GM21529 (cell line): ENCODE data around the gene MTHFD2L.
A peak's percentile ranks its signal among the peaks of the same experiment; 100 is the strongest.
"Not testable (repeated sequence)": the region's sequence is repeated elsewhere in the genome, so short reads cannot be mapped to it uniquely, and the experiment has no call there.

Source experiments
- ATAC-seq: cut with Tn5 transposase; IDR thresholded peaks from one replicate; pipeline ENCODE4 v1.9.1; 2021; ENCODE audit not compliant: unreplicated experiment

MTHFD2L gene

GRCh38 chr4:74132188-74132587 lies 25.7 kb upstream of the MTHFD2L start:
- not testable (repeated sequence) for ATAC-seq

- no peak for ATAC-seq
Measured at GRCh38 chr4:74132944-74133343, 25.0 kb upstream of the MTHFD2L start.

DNA sequence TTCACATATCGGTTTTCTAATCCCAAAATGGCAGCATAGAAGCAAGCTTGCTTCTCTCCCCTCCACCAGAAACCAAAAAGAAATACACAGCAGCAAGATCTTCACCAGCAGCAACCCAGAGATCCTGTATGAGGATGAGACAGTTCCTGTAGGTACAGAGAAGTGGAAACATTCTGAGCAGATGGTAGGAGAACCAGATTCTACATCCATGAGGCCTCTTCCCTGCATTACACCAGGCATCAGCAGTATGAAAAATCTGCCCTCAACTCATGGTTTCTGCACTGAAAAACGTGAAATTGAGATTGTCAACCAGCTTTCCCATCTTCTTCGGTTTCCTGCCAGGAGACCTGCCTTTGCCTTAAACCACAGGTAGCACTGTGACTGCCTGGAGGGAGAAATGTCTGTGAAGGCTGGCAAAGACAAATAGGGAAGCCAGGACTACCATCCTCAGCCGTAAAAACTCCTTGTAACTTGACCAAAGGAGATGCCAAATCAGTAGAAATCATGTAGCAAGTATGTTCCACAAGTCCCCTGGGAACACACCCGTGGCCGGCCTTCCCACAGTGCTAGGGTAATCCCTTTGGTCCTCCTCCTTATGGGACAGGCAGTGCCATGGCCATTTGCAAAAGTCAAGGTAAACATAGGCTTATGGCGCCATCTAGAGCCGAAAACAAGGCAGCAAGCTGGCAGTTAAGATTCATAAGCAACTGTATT lies 24.0 kb upstream of the MTHFD2L start:
- ATAC-seq: peak; percentile 90

- no peak for ATAC-seq
Measured at GRCh38 chr4:74134500-74134852, 23.4 kb upstream of the MTHFD2L start.

- no peak for ATAC-seq
Measured at GRCh38 chr4:74146581-74147129, 11.3 kb upstream of the MTHFD2L start.

- ATAC-seq: no peak
Measured at GRCh38 chr4:74148205-74148604, 9.7 kb upstream of the MTHFD2L start.

- no peak for ATAC-seq
Measured at GRCh38 chr4:74152836-74153235, 5.1 kb upstream of the MTHFD2L start.

DNA sequence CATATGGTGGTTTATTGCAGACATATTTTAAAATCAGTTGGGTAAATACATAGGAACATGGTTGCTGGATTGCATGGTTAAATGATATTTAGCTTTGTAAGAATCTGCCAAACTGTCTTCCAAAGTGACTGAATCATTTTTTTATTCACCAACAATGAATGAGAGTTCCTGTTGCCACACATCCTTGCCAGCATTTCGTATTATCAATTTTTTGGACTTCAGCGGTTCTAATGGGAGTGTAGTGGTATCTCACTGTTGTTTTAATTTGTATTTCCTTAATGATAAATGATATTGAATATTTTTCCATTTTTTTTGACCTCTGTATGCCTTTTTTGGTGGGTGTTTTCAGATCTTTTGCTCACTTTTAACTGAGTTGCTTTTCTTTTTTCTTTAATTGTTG lies 1.4 kb upstream of the MTHFD2L start:
- no peak for ATAC-seq

GRCh38 chr4:74157154-74157553 lies 764 bp upstream of the MTHFD2L start:
- ATAC-seq: no peak

GRCh38 chr4:74158466-74159142 lies 686 bp downstream of the MTHFD2L start:
- ATAC-seq: no peak

DNA sequence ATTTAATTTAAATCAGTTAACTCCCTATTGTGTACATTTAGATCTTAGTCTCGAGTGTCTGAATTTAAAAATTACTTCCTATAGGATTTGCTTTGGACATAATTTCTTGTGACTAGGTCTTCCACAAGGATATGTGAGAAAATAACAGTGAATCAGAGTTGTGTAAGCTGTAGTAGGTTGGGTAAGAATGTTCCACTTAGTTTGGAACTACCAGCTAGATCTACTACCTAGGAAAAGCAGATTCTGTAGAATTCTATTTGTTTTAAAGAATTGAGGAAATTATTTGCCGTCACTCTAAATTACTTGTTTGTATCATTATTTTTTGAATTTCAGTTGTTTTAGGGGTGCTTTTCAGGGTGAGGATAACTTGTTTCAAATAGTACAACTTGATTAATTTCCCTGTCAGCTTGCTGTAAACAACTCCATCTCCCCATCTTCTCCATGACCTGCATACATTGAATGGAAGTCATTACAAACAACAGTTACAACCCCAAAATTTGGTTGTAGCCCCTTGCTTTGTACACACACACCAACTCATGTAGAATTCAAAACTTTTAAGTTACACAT lies 1.3 kb downstream of the MTHFD2L start:
- ATAC-seq: no peak

GRCh38 chr4:74161666-74162450 lies 3.9 kb downstream of the MTHFD2L start:
- ATAC-seq: no peak

DNA sequence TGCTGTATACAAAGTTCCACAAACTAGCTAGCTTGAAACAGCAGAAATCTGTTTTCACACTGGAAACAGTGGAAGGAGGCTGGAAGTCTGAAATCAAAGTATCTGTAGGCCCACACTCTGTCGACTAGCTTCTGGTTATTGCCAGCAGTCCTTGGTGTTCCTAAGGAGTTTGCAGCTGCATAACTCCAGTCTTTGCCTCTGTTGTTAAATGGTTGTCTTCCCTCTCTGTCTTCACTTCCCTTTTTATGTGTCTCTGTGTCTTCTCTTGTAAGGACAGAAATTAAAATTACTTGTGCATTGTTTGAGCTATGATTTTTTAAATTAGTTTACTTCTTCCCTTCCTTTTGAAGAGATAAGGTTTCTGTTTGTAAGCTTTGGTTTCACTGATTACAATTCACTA lies 8.2 kb downstream of the MTHFD2L start:
- ATAC-seq: peak; percentile 58

- no peak for ATAC-seq
Measured at GRCh38 chr4:74166818-74167217, 8.9 kb downstream of the MTHFD2L start.

DNA sequence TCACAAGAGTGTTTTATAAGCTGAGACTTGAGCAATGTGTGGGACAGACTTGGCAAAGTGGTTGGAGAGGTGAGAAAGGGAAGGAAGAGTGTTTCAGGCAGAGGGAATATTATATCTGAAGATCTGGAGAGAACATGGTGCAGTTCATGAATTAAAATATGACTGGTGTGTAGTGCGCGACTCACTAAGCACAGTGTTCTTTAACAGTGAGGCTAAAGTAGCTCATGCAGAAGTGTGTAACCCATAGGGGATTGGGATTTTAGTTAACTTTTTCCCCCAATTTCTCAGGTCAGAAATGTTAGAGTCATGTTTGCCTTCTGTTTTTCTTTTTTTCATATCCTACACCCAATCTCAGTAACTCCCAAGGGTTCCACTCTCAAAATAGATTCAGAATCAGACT lies 9.7 kb downstream of the MTHFD2L start:
- ATAC-seq: no peak

DNA sequence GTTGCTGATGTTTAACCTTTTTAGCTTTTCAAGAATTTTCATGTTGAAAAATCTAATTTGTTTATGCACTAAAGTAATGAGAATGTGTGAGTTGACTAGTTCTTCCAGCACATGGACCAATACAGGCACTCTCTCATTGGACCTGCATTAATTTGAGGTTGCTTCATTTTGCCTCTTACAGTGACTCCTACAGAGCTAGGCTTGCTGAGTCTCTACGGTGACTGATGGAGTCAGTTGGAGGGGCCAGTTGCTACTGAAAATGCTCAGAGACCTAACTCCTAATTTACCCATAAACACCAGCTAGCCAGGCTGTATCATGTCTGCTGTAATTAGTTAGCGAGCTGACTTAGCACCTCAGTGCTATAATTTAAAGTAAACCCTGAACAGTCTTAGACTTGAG lies 10.9 kb downstream of the MTHFD2L start:
- no peak for ATAC-seq

DNA sequence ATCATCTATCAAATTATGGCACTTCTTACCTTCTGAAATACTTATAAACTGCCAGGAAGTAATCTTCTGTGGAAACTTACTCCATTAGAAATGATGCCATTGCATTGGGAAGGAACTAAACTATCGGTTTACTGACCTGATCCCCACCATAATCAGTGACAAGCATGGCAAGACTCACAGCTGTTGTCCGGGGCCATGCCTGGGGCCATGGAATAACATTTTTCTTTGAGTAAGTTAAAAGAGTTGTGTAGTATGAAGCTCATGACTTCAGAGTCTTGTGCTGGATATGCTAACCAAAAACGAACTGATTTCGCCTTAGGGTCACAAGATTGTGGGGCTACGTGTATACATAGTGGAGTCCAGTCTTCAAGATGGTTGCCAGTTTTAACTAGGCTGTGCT lies 15.4 kb downstream of the MTHFD2L start:
- ATAC-seq: no peak

- ATAC-seq: no peak
Measured at GRCh38 chr4:74174421-74174820, 16.5 kb downstream of the MTHFD2L start.

DNA sequence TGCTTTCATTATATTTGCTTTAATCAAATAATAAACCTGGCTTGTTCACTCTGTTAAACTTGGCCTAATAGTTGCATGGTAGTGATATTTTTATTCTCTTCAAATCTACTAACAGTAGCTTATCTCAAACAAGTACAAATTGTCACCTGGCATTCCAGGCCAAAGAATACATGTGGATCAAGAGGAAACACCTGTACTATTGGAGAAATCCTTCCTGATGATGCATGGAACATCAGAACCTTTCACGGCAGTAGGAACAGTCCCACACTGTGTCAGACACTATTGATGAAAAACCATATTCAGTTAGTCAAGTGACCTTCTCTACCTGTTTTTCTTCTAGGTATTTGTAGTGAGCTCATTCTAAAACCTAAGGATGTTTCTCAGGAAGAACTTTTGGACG lies 17.0 kb downstream of the MTHFD2L start:
- no peak for ATAC-seq

DNA sequence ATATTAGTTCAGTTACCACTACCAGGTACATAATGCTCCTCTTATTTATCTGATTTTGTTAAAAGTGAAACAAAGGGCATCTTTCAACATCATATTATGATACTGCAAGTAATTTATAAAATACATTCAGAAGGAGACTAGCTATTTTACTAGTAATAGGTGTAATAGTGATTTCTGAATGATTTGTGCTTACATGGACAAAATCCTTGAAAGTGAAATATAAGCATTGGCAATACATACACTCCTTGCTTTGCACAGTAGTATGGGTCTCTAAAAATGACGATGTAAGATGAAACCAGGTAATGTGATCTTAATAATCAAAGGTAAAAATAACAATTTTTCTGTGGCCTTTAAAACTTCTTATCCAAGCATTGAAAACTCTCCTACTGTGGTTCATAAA lies 17.5 kb downstream of the MTHFD2L start:
- no peak for ATAC-seq

DNA sequence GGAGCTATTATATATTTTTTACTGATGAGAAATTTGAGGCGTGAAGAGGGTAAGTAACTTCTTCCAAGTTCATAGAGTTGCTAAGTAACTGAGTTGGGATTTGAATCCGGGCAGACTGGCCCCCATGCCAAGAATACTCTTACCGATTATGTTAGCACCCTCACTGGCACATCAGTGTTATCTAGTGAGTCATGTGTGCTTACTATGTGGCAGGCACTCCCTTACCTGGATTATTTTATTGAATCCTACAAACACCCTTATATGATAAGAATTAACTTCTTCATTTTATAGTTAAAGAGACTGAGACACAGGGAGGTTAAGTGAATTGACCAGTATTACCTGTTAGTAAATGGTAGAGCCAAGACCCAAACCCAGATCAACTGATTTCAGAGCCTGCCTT lies 20.9 kb downstream of the MTHFD2L start:
- no peak for ATAC-seq
